ENCODE data around the gene PPP4R1. TPM values are rescaled to one million over a fixed set of nuclear protein-coding genes. Genes with fewer than 3 reads are reported as not detected.
"Not testable (repeated sequence)": the region's sequence is repeated elsewhere in the genome, so short reads cannot be mapped to it uniquely, and the experiment has no call there.

PPP4R1 gene
- total RNA-seq, 1 donor from 2014 or later: 173 TPM

DNA sequence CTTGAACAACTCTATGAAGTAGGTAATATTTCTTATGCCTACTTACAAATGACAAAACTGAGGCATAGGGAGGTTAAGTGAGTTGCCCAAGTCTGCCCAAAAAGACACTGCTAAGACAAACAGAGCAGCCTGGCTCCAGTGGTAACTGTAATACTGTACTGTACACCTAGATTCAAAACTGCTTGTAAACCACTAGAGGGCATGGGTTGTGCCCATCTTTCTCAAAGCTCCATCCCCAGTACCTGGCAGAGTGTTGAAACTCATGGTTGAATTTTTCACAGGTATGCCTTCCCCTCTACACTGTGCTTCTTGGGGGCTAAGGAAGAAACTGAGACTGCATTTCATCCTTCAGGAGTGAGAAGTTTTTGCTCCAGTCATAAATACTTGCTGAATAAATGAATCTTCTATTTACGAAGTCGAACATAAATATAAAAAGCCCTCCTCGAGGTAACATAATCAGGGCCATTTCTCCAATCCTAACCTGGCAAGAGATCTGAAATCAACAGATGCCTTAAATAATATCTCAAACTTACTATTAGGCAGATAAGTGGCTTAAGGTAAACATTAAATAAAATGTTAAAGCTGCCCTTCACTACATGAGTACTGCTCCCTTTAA, 2.0 kb downstream of the PPP4R1 start:
- Mint-ChIP-seq H3K4me1 (ENCODE audit: unreplicated experiment) (peaks cover 46% of the 10 kb centered on the region), H3K27me3 (ENCODE audit: unreplicated experiment) (peaks cover 14% of the 10 kb centered on the region), H3K36me3 (ENCODE audit: low read depth, unreplicated experiment) (peaks cover 28% of the 10 kb centered on the region), H3K27ac (ENCODE audit: unreplicated experiment) (no peak overlapping the region), H3K9me3 (ENCODE audit: unreplicated experiment) (no peaks in the 10 kb centered on the region), H3K4me3 (ENCODE audit: unreplicated experiment) (peak overlapping the region; percentile 100)
- no peak for TF ChIP-seq CTCF (IDR thresholded peaks at IDR 0.05; ENCODE audit: unreplicated experiment)
- no peak for DNase-seq (ENCODE audit: low spot score)

GRCh38 chr18:9609190-9609589, 5.2 kb downstream of the PPP4R1 start:
- H3K4me3 Mint-ChIP-seq (ENCODE audit: unreplicated experiment): no peak overlapping the region
- H3K4me1 Mint-ChIP-seq (ENCODE audit: unreplicated experiment): peaks cover 29% of the 10 kb centered on the region
- no peak for DNase-seq (ENCODE audit: low spot score)
- H3K27ac Mint-ChIP-seq (ENCODE audit: unreplicated experiment): no peak overlapping the region
- peaks cover 29% of the 10 kb centered on the region for H3K36me3 Mint-ChIP-seq (ENCODE audit: low read depth, unreplicated experiment)
- no peaks in the 10 kb centered on the region for H3K9me3 Mint-ChIP-seq (ENCODE audit: unreplicated experiment)
- H3K27me3 Mint-ChIP-seq (ENCODE audit: unreplicated experiment): peaks cover 7% of the 10 kb centered on the region
- TF ChIP-seq CTCF (IDR thresholded peaks at IDR 0.05; ENCODE audit: unreplicated experiment): no peak

GRCh38 chr18:9608728-9609127, 5.6 kb downstream of the PPP4R1 start:
- peaks cover 29% of the 10 kb centered on the region for H3K4me1 Mint-ChIP-seq (ENCODE audit: unreplicated experiment)
- H3K27ac Mint-ChIP-seq (ENCODE audit: unreplicated experiment): peak overlapping the region; percentile 27
- DNase-seq (ENCODE audit: low spot score): no peak
- H3K27me3 Mint-ChIP-seq (ENCODE audit: unreplicated experiment): peaks cover 7% of the 10 kb centered on the region
- H3K4me3 Mint-ChIP-seq (ENCODE audit: unreplicated experiment): no peak overlapping the region
- H3K36me3 Mint-ChIP-seq (ENCODE audit: low read depth, unreplicated experiment): peaks cover 30% of the 10 kb centered on the region
- no peaks in the 10 kb centered on the region for H3K9me3 Mint-ChIP-seq (ENCODE audit: unreplicated experiment)
- no peak for TF ChIP-seq CTCF (IDR thresholded peaks at IDR 0.05; ENCODE audit: unreplicated experiment)

DNA sequence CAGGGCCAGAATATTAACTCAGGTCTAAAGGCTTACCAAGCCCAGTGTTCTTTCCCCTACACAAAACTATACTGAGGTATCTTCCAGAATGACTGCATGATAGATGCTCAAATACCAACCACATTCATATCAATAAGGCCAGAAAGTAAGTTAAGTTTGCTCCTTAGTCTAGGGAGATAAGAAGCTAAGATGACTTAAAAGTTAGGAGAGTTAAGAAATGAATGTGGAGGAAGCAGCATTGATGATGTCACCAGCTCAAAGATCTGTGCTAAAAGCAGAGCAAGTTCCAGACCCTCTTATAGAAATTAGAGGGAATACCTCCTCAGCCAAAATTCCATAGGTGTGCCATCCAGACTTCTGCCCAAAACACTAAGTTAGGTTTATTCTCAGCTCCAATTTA, 6.1 kb downstream of the PPP4R1 start:
- H3K36me3 Mint-ChIP-seq (ENCODE audit: low read depth, unreplicated experiment): peaks cover 26% of the 10 kb centered on the region
- no peak for DNase-seq (ENCODE audit: low spot score)
- peak overlapping the region; percentile 27 for H3K27ac Mint-ChIP-seq (ENCODE audit: unreplicated experiment)
- H3K27me3 Mint-ChIP-seq (ENCODE audit: unreplicated experiment): peaks cover 4% of the 10 kb centered on the region
- H3K4me1 Mint-ChIP-seq (ENCODE audit: unreplicated experiment): peaks cover 26% of the 10 kb centered on the region
- no peak for TF ChIP-seq CTCF (IDR thresholded peaks at IDR 0.05; ENCODE audit: unreplicated experiment)
- no peaks in the 10 kb centered on the region for H3K9me3 Mint-ChIP-seq (ENCODE audit: unreplicated experiment)
- H3K4me3 Mint-ChIP-seq (ENCODE audit: unreplicated experiment): no peak overlapping the region

DNA sequence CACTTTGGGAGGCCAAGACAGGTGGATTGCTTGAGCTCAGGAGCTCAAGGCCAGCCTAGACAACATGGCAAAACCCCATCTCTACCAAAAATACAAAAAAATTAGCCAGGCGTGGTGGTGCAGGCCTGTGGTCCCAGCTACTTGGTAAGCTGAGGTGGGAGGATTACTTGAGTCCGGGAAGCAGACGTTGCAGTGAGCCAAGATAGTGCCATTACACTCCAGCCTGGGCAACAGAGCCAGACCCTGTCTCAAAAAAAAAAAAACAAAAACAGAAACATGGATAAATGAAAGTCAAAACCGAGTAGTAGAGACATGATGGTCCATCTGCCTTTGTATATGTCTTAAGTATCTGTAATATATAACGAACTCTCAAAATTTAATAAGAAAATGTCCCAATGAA, 7.2 kb downstream of the PPP4R1 start:
- H3K9me3 Mint-ChIP-seq (ENCODE audit: unreplicated experiment); H3K27ac Mint-ChIP-seq (ENCODE audit: unreplicated experiment); DNase-seq (ENCODE audit: low spot score); H3K4me3 Mint-ChIP-seq (ENCODE audit: unreplicated experiment); H3K27me3 Mint-ChIP-seq (ENCODE audit: unreplicated experiment): not testable (repeated sequence)
- Mint-ChIP-seq H3K36me3 (ENCODE audit: low read depth, unreplicated experiment) (peaks cover 28% of the 10 kb centered on the region), H3K4me1 (ENCODE audit: unreplicated experiment) (peaks cover 19% of the 10 kb centered on the region)
